Stomach (tissue), 9 donors: ENCODE results near the gene DEPDC7. TPM values are rescaled to one million over a fixed set of nuclear protein-coding genes. Genes with fewer than 3 reads are reported as not detected.
"Not testable (repeated sequence)": the region's sequence is repeated elsewhere in the genome, so short reads cannot be mapped to it uniquely, and the experiment has no call there.

Experiments
- DNase-seq, 2 donors: peaks; one replicate each; pipeline versions ENCODE4 v3.0.0 to v3.0.0-alpha.2; 2013 to 2019
- H3K27ac ChIP-seq, 5 donors: fragments of 200-600 bp in 4 of 5; sonication (generic) in 4 of 5; one replicate each; pipeline ENCODE4 v1.5.1; 2013 to 2019; ENCODE audit warnings: mild to moderate bottlenecking in 1 of 5, moderate library complexity in 1 of 5
- H3K27me3 ChIP-seq, 3 donors: fragments of 200-600 bp; sonication (generic); one replicate each; pipeline ENCODE4 v1.5.1; 2017 to 2019; ENCODE audit warnings: mixed run types in 1 of 3
- H3K36me3 ChIP-seq, 4 donors: fragments of 200-600 bp; sonication (generic); 1 replicate in 3 of 4; 2 replicates in 1 of 4; pipeline ENCODE4 v1.5.1; 2016 to 2019
- H3K4me1 ChIP-seq, 4 donors: fragments of 200-600 bp; sonication (generic); one replicate each; pipeline ENCODE4 v1.5.1; 2016 to 2019
- H3K4me3 ChIP-seq, 4 donors: fragments of 200-600 bp; sonication (generic) in 3 of 4; one replicate each; pipeline ENCODE4 v1.5.1; 2016 to 2019; ENCODE audit warnings: mild to moderate bottlenecking in 1 of 4
- H3K9me3 ChIP-seq, 4 donors: fragments of 200-600 bp; sonication (generic); one replicate each; pipeline ENCODE4 v1.5.1; 2016 to 2019
- CTCF ChIP-seq, 7 experiments: fragments of 450-650 bp in 4 of 7; fragments of 200-600 bp in 3 of 7; sonication (generic) in 3 of 7; IDR thresholded peaks; one replicate each; pipeline ENCODE4 v1.5.1; 2016 to 2019; ENCODE audit warnings: antibody characterized with exemption in 7 of 7, control low read depth in 2 of 7, mild to moderate bottlenecking in 1 of 7
- EP300 ChIP-seq: sonication (generic); formaldehyde crosslinking; IDR thresholded peaks from one replicate; pipeline ENCODE4 v1.6.1; 2017; ENCODE audit warnings: antibody characterized with exemption
- POLR2A ChIP-seq, 4 donors: fragments of 450-650 bp; IDR thresholded peaks; one replicate each; pipeline ENCODE4 v1.6.1; 2016; ENCODE audit warnings: antibody characterized with exemption in 4 of 4, control low read depth in 2 of 4, mild to moderate bottlenecking in 1 of 4, moderate library complexity in 1 of 4
- POLR2AphosphoS5 ChIP-seq, 3 donors: sonication (generic); formaldehyde crosslinking; IDR thresholded peaks; one replicate each; pipeline ENCODE4 v1.6.1; 2016; ENCODE audit warnings: antibody characterized with exemption in 3 of 3
- WGBS, 5 donors: extraction: QIAGEN DNeasy Blood & Tissue Kit in 3 of 5; methylation state at CpG; one replicate each; pipeline versions ENCODE4 v1.1.5 to v1.1.7; 2013 to 2018; 5-methylcytosine and 5-hydroxymethylcytosine counted together
- intact Hi-C: fragments of 100-400 bp; cut with DNase I; formaldehyde crosslinking; loops from one replicate; pipeline ENCODE4 v1.15.1; 2023; ENCODE audit warnings: low total_unique reads
- polyA plus RNA-seq, 3 donors: library from polyadenylated mRNA; stranded (reverse); fragments of 200-250 nt; gene quantifications; one replicate each; pipeline ENCODE4 v1.2.3, GENCODE V29; 2013
- total RNA-seq, 5 donors: library from RNA; depleted of rRNA; stranded (reverse); fragments of >200 nt; gene quantifications; one replicate each; pipeline versions ENCODE4 v1.1.0 to v1.2.3, GENCODE V29; 2014 to 2016
- donor health status: healthy with polysubstance abuse.
- donor health status: Bipolar disorder and iron deficiency.
- donor health status: healthy.

Gene DEPDC7
- total and polyA plus RNA-seq, 8 donors, result 1.2 to 17.9 (median 2.5) TPM

DNA sequence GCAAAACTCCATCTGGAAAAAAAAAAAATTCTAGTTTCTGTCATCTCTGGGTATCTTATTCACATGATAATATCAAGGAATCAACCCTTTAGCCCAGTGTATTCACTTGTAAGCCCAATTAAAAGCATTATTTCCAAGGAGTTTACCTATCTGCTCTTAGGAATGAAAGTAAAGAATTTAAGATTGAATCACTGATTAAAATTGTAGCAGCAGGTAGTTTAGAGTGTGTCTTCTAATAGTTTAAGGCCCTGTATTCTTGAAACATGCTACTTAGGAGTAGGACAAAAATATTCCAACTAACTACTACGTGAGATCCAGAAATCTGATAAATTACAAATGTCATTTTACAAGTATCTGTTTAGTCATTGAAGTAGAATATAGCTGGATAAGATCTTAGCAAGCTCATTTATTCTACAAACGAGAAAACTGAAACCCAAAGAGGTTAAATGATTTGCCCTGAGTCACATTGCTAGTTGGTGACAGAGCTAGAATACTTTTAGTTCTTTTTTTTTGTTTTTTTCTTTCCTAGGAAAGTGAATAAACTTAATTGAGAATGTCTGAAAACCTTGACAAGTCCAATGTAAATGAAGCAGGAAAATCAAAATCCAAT is 27.6 kb downstream of the DEPDC7 start:
- DNase-seq, result no peak
- no peak for TF ChIP-seq EP300
- no peak for TF ChIP-seq CTCF (IDR thresholded peaks at IDR 0.05)
- no peak for TF ChIP-seq POLR2A (IDR thresholded peaks at IDR 0.05)
- no peak for TF ChIP-seq POLR2AphosphoS5 (IDR thresholded peaks at IDR 0.05)
- WGBS, 5 donors, result 68 to 80% (median 77%) methylated on average over 2 of the region's 2 CpGs
- H3K4me1 ChIP-seq, result peaks cover 4 to 26% (median 18%) of the 10 kb centered on the region in 4 donors
- H3K36me3 ChIP-seq, result peaks cover 4 to 43% (median 33%) of the 10 kb centered on the region in 4 donors
- H3K4me3 ChIP-seq, result no peak overlapping the region
- intact Hi-C loops, result no loop called here
- H3K9me3 ChIP-seq, result no peaks in the 10 kb centered on the region
- no peaks in the 10 kb centered on the region for H3K27me3 ChIP-seq
- H3K27ac ChIP-seq, result no peak overlapping the region

GRCh38 chr11:33044285-33044756 is 28.6 kb downstream of the DEPDC7 start:
- Histone ChIP-seq H3K27me3 (no peaks in the 10 kb centered on the region), H3K4me1 (peaks cover 4 to 23% (median 14%) of the 10 kb centered on the region in 4 donors), H3K9me3 (no peaks in the 10 kb centered on the region), H3K4me3 (no peak overlapping the region), H3K36me3 (peaks cover 4 to 48% (median 38%) of the 10 kb centered on the region in 4 donors), H3K27ac (no peak overlapping the region)
- TF ChIP-seq POLR2AphosphoS5 (IDR thresholded peaks at IDR 0.05) (no peak), EP300 (no peak), POLR2A (IDR thresholded peaks at IDR 0.05) (no peak), CTCF (IDR thresholded peaks at IDR 0.05) (no peak)
- DNase-seq, result no peak
- intact Hi-C loops, result no loop called here
- WGBS, 5 donors, result 88 to 95% (median 94%) methylated on average over 4 of the region's 4 CpGs

- no peak overlapping the region for H3K27ac ChIP-seq
- WGBS, 5 donors, result 76 to 81% (median 80%) methylated on average over 8 of the region's 8 CpGs
- H3K9me3 ChIP-seq, result no peaks in the 10 kb centered on the region
- TF ChIP-seq EP300, result no peak
- TF ChIP-seq POLR2AphosphoS5 (IDR thresholded peaks at IDR 0.05), result no peak
- TF ChIP-seq CTCF (IDR thresholded peaks at IDR 0.05), result no peak
- TF ChIP-seq POLR2A (IDR thresholded peaks at IDR 0.05), result no peak
- no peaks in the 10 kb centered on the region for H3K27me3 ChIP-seq
- peaks cover 4 to 20% (median 7%) of the 10 kb centered on the region in 4 donors for H3K4me1 ChIP-seq
- intact Hi-C loops, result no loop called here
- DNase-seq, result no peak
- peaks cover 4 to 48% (median 38%) of the 10 kb centered on the region in 4 donors for H3K36me3 ChIP-seq
- no peak overlapping the region for H3K4me3 ChIP-seq
Measured at GRCh38 chr11:33045551-33046255, 30.0 kb downstream of the DEPDC7 start.

DNA sequence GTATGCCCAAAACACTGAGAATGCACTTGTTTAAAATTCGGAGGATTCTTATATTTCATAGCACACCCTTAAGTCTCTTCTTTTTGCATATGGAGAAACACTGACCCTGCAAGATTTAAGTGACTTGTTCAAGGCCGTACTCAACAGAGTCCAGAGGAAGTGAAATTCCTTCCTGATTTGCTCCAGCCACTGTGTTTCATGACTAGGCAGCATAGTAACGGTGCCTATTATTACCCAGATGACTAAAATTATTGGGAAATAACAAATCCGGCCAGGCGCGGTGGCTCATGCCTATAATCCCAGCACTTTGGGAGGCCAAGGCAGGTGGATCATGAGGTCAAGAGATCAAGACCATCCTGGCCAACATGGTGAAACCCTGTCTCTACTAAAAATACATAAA is 33.0 kb downstream of the DEPDC7 start:
- H3K27ac ChIP-seq, result not testable (repeated sequence)
- WGBS, 5 donors, result 75 to 98% (median 91%) methylated on average over 6 of the region's 6 CpGs

DNA sequence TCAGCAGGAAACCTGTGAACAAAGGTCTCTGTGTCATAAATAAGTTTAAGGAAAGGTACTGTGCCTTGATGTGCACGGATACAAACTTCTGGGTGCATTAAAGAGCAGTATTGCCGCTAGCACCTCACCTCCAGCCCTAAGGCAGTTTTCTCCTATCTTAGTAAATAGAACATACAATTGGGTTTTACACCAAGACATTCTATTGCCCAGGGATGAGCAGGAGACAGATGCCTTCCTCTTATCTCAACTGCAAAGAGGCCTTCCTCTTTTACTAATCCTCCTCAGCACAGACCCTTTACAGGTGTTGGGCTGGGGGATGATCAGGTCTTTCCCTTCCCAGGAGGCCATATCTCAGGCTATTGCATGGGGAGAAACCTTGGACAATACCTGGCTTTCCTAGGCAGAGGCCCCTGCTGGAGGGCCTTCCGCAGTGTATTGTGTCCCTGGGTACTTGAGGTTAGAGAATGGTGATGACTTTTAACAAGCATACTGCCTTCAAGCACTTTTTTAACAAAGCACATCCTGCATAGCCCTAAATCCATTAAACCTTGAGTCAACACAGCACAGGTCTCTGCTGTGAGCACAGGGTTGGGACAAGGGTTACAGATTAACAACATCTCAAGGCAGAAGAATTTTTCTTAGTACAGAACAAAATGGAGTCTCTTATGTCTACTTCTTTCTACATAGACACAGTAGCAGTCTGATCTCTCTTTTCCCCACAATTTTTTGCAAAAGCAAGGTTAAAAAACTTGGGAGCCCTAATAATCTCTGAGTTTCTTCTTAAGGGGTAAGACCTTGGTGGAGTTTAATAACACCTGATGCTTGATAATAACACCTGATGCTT is 34.1 kb downstream of the DEPDC7 start:
- H3K9me3 ChIP-seq, DNase-seq, intact Hi-C loops, H3K27me3 ChIP-seq, H3K27ac ChIP-seq, H3K4me1 ChIP-seq, H3K4me3 ChIP-seq: not testable (repeated sequence)
- H3K36me3 ChIP-seq, result peaks cover 8 to 45% (median 37%) of the 10 kb centered on the region in 4 donors
- WGBS, 5 donors, result 71 to 79% (median 78%) methylated on average over 3 of the region's 3 CpGs

More for the DNA sequence above, 33.0 kb downstream of the DEPDC7 start:
- H3K27me3 ChIP-seq, H3K9me3 ChIP-seq, DNase-seq, intact Hi-C loops, H3K4me1 ChIP-seq, H3K4me3 ChIP-seq: not testable (repeated sequence)
- H3K36me3 ChIP-seq, result peaks cover 4 to 47% (median 43%) of the 10 kb centered on the region in 4 donors
